HG02981 (cell line): Measurements from ENCODE around the gene NSUN6.
"Not testable (repeated sequence)": the region's sequence is repeated elsewhere in the genome, so short reads cannot be mapped to it uniquely, and the experiment has no call there.

Source experiments
- ATAC-seq: cut with Tn5 transposase; IDR thresholded peaks from one replicate; pipeline ENCODE4 v1.9.1; 2021; ENCODE audit warnings: mild to moderate bottlenecking, moderate library complexity; ENCODE audit not compliant: unreplicated experiment

The NSUN6 gene

GRCh38 chr10:18610517-18610916, 40.9 kb downstream of the NSUN6 start:
- no peak for ATAC-seq

- ATAC-seq, result no peak
Measured at GRCh38 chr10:18608596-18608995, 42.8 kb downstream of the NSUN6 start.

GRCh38 chr10:18607503-18608378, 43.6 kb downstream of the NSUN6 start:
- no peak for ATAC-seq

DNA sequence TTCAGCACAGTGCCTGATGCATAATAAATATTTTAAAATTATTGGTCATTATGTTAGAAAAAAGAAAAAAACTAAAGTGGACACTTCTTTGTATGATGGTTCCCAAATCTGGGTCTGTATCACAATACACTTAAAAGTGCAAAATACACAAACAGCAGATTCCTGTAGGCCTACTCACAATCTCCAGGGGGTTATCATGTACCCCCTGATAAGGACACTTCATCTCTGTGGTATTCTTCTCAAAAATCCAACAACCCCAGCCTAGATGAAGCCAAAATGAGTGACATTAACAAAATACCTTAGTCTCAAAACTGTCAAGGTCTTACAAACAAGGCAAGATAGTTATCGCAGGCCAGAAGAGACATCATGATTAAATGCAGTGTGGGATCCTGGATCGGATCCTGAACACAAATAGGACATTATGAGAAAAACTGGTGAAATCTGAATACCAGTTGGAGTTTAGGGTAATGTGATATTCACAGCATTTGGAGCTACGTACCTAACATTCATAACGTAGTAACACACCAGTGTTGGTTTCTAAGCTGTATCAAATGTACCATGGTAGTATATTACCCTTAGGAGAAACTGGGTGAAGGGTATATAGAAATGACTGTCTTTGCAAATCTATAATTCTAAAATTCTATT, 45.2 kb downstream of the NSUN6 start:
- ATAC-seq, result no peak

GRCh38 chr10:18601321-18601720, 50.1 kb downstream of the NSUN6 start:
- no peak for ATAC-seq

DNA sequence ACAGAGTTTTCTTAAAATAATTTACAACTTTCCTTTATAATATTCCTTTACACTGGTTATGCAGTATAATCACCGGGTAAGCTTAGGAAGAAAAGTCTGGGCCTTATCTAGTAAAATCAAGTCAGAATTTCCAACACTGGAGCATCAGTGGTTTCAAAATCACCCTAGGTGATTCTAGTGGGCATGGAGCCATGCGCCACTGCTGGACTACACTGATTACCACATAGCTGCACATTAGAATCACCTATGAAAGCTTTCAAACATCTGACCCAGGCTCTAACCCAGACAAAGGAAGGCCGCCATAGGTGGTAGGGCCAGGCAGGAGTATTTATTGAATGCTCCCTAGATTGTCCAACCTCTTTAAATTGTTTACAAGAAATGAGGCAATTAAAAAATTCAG, 52.0 kb downstream of the NSUN6 start:
- no peak for ATAC-seq

- ATAC-seq, result no peak
Measured at GRCh38 chr10:18594574-18595156, 56.7 kb downstream of the NSUN6 start.

- not testable (repeated sequence) for ATAC-seq
Measured at GRCh38 chr10:18591141-18591540, 60.2 kb downstream of the NSUN6 start.

- ATAC-seq, result not testable (repeated sequence)
Measured at GRCh38 chr10:18586637-18587036, 64.8 kb downstream of the NSUN6 start.

DNA sequence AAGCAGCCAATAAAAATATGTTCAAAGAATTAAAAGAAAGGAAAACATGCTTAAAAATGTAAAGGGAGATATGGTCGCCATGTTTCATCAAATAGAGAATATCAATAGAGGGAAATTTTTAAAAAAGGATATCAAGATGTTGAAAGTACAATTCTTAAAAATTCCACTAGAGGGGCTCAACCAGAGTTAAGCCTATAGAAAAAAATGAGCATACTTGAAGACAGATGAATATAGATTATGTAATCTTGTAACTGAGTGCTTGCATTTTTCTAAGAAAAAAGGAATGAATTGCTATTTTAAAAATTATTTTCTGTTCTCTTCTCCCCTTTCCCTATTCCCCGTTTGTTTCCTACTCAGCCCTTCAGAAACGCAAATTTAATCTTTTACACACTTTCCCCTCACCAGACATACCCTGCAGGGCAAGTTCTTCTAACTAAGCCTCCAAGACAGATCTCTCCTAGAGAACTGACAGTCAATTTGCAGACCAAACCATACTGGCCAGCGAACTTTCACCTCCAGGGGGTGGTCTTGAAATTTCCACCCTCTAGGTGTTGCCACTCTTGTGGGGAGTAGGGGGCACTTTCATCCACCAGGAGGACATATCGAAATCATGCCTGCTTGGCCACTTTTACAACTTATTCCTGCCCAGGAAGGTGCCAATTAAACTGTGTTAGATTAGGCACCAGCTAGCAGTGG, 67.7 kb downstream of the NSUN6 start:
- no peak for ATAC-seq

- no peak for ATAC-seq
Measured at GRCh38 chr10:18582803-18583202, 68.6 kb downstream of the NSUN6 start.

GRCh38 chr10:18577823-18578685, 73.3 kb downstream of the NSUN6 start:
- ATAC-seq, result no peak

- ATAC-seq, result no peak
Measured at GRCh38 chr10:18576586-18576985, 74.8 kb downstream of the NSUN6 start.

- no peak for ATAC-seq
Measured at GRCh38 chr10:18572959-18573561, 78.3 kb downstream of the NSUN6 start.

GRCh38 chr10:18571780-18572179, 79.6 kb downstream of the NSUN6 start:
- no peak for ATAC-seq

GRCh38 chr10:18571076-18571475, 80.3 kb downstream of the NSUN6 start:
- ATAC-seq, result no peak

DNA sequence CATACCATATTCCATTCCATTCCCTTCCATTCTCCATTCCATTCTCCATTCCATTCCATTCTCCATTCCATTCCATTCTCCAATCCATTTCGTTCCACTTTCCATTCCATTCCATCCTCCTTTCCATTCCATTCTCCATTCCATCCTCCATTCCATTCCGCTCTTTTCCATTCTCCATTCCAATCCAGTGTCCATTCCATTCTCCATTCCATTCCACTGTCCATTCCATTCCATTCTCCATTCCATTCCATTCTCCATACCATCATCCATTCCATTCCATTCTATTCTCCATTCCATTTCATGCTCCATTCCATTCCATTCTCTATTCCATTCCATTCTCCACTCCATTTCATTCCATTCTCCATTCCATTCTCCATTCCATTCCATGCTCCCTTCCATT, 81.0 kb downstream of the NSUN6 start:
- ATAC-seq, result not testable (repeated sequence)

- ATAC-seq, result no peak
Measured at GRCh38 chr10:18567343-18567856, 84.0 kb downstream of the NSUN6 start.

- ATAC-seq, result no peak
Measured at GRCh38 chr10:18566177-18566576, 85.2 kb downstream of the NSUN6 start.

DNA sequence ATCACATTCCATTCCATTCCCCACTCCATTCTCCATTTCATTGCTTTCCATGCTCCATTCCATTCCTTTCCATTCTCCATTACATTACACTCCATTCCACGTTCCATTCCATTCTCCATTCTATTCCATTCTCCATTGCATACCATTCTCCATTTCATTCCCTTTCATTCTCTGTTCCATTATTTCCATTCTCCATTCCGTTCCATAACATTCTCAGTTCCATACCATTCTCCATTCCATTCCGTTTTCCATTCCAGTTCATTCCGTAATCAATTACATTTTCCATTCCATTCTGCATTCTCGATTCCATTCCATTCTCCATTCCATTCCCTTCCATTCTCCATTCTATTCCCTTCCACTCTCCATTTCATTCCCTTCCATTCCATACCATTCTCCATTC, 86.4 kb downstream of the NSUN6 start:
- no peak for ATAC-seq
